RWPE2 (cell line): ENCODE measurements around the gene TACC2.
"Not testable (repeated sequence)": the region's sequence is repeated elsewhere in the genome, so short reads cannot be mapped to it uniquely, and the experiment has no call there.

Source experiments
- ATAC-seq: fragments of 200-7000 bp; cut with Tn5 transposase; 3 replicates; pipeline ENCODE4 v1.9.1; 2021; ENCODE audit warnings: low read depth
- DNase-seq: peaks from one replicate; pipeline ENCODE4 v3.0.0-alpha.2; 2020; ENCODE audit warnings: low spot score
- H3K27ac ChIP-seq: fragments of 450-650 bp; 2 replicates; pipeline ENCODE4 v1.5.1; 2017; ENCODE audit warnings: mild to moderate bottlenecking; ENCODE audit not compliant: poor library complexity, severe bottlenecking
- H3K27me3 ChIP-seq: fragments of 250-450 bp; sonication (Bioruptor Pico); 2 replicates; pipeline ENCODE4 v1.5.1; 2021; ENCODE audit warnings: mild to moderate bottlenecking, moderate library complexity; ENCODE audit not compliant: insufficient read depth, poor library complexity, severe bottlenecking
- H3K36me3 ChIP-seq: fragments of 250-450 bp; sonication (Bioruptor Pico); 2 replicates; pipeline ENCODE4 v1.5.1; 2020; ENCODE audit warnings: low read depth, mild to moderate bottlenecking, moderate library complexity
- H3K4me1 ChIP-seq: fragments of 250-450 bp; sonication (Bioruptor Pico); 2 replicates; pipeline ENCODE4 v1.5.1; 2021; ENCODE audit warnings: mild to moderate bottlenecking, moderate library complexity; ENCODE audit not compliant: insufficient read depth, poor library complexity, severe bottlenecking
- H3K4me3 ChIP-seq: fragments of 250-450 bp; sonication (Bioruptor Pico); 2 replicates; pipeline ENCODE4 v1.5.1; 2021; ENCODE audit warnings: mild to moderate bottlenecking, moderate library complexity; ENCODE audit not compliant: severe bottlenecking
- H3K9me3 ChIP-seq: fragments of 250-450 bp; sonication (Bioruptor Pico); 2 replicates; pipeline ENCODE4 v1.5.1; 2021; ENCODE audit warnings: mild to moderate bottlenecking, moderate library complexity; ENCODE audit not compliant: severe bottlenecking
- CTCF ChIP-seq: fragments of 450-650 bp; IDR thresholded peaks from one replicate; pipeline ENCODE4 v1.5.1; 2017; ENCODE audit warnings: mild to moderate bottlenecking, moderate library complexity; ENCODE audit not compliant: poor library complexity, severe bottlenecking

The TACC2 gene

DNA sequence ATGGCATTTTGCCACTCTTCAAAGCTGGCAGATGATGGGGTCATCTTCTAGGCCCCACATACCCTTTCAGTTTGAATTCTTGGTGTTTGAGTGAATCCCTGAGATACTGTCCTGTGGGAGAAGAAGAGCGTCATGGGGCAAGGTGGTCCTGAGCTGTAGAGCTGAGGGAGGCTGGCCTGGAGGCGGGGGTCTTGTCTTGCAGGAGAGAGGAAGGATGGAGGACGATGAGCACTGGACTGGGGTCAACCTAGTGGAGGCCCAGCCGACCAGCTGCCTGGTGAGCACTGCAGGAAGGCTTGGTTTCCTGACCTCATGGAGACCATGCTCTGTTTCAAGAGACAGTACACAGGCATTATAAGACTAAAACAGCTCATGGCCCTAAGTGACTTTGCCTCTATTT is 114.6 kb downstream of the TACC2 start:
- TF ChIP-seq CTCF: no peak
- Histone ChIP-seq H3K36me3 (no peaks in the 10 kb centered on the region), H3K27ac (peak overlapping the region; percentile 81), H3K4me1 (peaks cover 12% of the 10 kb centered on the region), H3K4me3 (no peak overlapping the region), H3K9me3 (no peaks in the 10 kb centered on the region), H3K27me3 (no peaks in the 10 kb centered on the region)
- no peak for ATAC-seq
- no peak for DNase-seq

DNA sequence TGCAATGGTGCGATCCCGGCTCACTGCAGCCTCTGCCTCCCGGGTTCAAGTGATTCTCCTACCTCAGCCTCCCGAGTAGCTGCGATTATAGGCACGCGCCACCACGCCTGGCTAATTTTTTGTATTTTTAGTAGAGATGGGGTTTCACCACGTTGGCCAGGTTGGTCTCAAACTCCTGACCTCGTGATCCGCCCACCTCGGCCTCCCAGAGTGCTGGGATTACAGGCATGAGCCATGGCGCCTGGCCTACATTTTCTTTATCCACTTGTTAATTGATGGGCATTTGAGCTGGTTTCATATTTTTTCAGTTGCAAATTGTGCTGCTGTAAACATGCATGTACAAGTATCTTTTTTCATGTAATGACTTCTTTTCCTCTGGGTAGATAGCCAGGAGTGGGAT is 119.8 kb downstream of the TACC2 start:
- H3K36me3 ChIP-seq, DNase-seq, H3K9me3 ChIP-seq, H3K4me1 ChIP-seq, ATAC-seq, H3K27ac ChIP-seq, H3K27me3 ChIP-seq, H3K4me3 ChIP-seq: not testable (repeated sequence)

GRCh38 chr10:122112021-122112616 is 123.2 kb downstream of the TACC2 start:
- H3K27ac ChIP-seq: peak overlapping the region; percentile 85
- DNase-seq (no peak), ATAC-seq (peak; percentile 3; the same call in 2 of the 3 replicates)
- peak overlapping the region; percentile 72 for H3K4me3 ChIP-seq
- no peak for TF ChIP-seq CTCF
- no peaks in the 10 kb centered on the region for H3K9me3 ChIP-seq
- H3K4me1 ChIP-seq: peaks cover 33% of the 10 kb centered on the region
- H3K27me3 ChIP-seq: no peaks in the 10 kb centered on the region
- H3K36me3 ChIP-seq: no peaks in the 10 kb centered on the region

DNA sequence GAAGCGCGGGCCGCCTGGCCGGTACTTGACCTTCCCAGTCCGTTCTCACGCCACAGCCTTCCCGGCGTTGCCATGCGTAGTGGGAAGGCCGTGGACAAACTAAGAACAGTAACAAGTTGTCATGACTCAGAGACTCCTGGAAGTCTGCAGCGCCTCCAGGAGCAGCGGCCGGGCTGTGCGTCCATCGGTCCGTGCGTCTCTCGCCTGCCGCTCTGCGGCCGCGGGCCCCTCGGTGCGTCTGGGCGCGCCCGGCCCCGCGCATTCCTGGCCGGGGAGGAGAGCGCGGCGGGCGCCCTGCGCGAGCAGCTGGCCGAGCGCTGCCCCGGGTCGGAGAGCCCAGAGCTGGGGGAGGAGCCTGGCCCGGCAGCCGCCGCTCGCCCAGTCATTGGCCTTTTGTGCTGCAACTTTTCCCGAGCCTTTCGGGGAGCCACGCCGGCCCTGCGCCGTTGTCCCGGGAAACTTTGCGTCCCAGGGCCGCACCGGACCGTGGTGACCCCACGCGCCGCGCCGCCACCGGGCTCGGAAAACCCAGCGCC is 123.7 kb downstream of the TACC2 start:
- peak; percentile 91 for ATAC-seq
- no peaks in the 10 kb centered on the region for H3K27me3 ChIP-seq
- DNase-seq: peak; percentile 90
- peak; percentile 85 for TF ChIP-seq CTCF
- peak overlapping the region; percentile 85 for H3K27ac ChIP-seq
- H3K36me3 ChIP-seq: no peaks in the 10 kb centered on the region
- H3K4me3 ChIP-seq: peak overlapping the region; percentile 72
- H3K9me3 ChIP-seq: no peaks in the 10 kb centered on the region
- peaks cover 33% of the 10 kb centered on the region for H3K4me1 ChIP-seq

DNA sequence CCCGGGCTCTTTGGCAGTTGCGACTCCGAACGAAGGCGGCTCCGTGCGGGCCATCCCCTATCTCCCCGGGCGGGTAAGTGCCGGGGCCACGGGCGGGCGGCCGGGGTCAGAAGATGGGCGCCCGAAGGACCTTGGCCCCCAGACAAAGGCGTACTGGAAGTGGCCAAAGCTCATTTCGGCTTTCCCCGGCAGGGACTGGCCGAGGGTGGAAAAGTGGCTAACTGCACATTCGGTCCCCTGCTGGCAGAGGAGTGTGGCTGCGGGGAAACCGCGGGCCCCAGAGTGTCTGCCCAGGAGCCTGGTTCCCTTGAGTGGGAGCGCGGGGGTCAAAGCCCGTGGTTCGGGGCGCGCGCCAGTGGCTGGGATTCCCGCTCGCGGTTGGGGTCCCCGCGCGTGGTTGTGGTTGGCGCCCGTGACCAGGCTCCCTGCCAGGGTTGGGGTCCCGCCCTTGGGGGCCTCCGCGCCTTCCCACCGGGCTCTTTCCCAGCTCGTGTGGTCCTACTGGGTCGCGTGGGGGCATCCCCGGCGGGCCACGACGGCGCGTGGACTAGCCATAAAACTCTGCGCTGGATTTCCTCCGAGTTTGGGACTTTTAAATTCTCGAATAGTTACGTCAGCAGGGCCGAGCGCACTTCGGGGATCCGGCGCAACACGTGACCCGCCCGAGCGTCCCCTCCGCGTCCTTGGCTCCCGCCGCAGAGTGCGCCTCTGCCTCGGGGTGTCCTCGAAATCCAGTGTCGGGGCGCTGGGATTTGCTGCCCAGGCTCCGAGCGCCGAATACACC is 124.4 kb downstream of the TACC2 start:
- peak; percentile 53 for ATAC-seq
- Histone ChIP-seq H3K27ac (peak overlapping the region; percentile 85), H3K9me3 (no peaks in the 10 kb centered on the region), H3K27me3 (no peaks in the 10 kb centered on the region), H3K36me3 (no peaks in the 10 kb centered on the region), H3K4me3 (peak overlapping the region; percentile 72), H3K4me1 (peaks cover 33% of the 10 kb centered on the region)
- DNase-seq: no peak
- TF ChIP-seq CTCF: peak; percentile 48
